Esophagus squamous epithelium (tissue), 4 donors: Measurements from ENCODE around the gene PKHD1.

Source experiments
- POLR2A ChIP-seq, 4 donors: fragments of 450-650 bp; IDR thresholded peaks; one replicate each; pipeline ENCODE4 v1.6.1; 2017; ENCODE audit warnings: antibody characterized with exemption in 4 of 4, mild to moderate bottlenecking in 4 of 4, moderate library complexity in 3 of 4
- TF ChIP-seq, protein P1 (sequence below), 6 experiments: fragments of 450-650 bp in 4 of 6; fragments of 200-600 bp in 2 of 6; sonication (generic) in 2 of 6; IDR thresholded peaks; one replicate each; pipeline ENCODE4 v1.5.1; 2016 to 2019; ENCODE audit warnings: antibody characterized with exemption in 6 of 6, mild to moderate bottlenecking in 4 of 6, moderate library complexity in 4 of 6

DNA sequence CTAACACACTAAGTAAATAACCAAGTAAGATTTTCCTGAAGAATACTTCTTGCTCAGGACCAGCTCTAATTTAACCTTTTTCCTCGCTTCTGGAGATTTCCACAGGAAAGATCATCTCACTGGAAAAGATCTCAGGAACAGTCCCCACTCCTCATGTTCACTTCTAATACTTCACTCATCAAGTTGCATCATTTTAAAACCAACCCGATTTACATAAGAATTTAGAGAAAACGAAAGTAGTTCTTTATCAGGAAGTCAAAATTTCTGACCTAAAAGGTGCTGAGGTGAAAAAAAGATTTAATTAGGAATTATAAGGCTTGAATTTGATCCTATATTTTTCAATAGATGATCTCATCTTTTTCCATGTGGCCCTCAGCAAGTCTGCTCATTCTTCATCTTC, 46.6 kb upstream of the PKHD1 start:
- TF ChIP-seq, protein P1, sequence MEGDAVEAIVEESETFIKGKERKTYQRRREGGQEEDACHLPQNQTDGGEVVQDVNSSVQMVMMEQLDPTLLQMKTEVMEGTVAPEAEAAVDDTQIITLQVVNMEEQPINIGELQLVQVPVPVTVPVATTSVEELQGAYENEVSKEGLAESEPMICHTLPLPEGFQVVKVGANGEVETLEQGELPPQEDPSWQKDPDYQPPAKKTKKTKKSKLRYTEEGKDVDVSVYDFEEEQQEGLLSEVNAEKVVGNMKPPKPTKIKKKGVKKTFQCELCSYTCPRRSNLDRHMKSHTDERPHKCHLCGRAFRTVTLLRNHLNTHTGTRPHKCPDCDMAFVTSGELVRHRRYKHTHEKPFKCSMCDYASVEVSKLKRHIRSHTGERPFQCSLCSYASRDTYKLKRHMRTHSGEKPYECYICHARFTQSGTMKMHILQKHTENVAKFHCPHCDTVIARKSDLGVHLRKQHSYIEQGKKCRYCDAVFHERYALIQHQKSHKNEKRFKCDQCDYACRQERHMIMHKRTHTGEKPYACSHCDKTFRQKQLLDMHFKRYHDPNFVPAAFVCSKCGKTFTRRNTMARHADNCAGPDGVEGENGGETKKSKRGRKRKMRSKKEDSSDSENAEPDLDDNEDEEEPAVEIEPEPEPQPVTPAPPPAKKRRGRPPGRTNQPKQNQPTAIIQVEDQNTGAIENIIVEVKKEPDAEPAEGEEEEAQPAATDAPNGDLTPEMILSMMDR (IDR thresholded peaks at IDR 0.05): no peak
- TF ChIP-seq POLR2A (IDR thresholded peaks at IDR 0.05): no peak
